IMR-90 (cell line): ENCODE data around the gene ETV7. TPM values are rescaled to one million over a fixed set of nuclear protein-coding genes. Genes with fewer than 3 reads are reported as not detected.

Experiments
- ATAC-seq: fragments of 200-7000 bp; cut with Tn5 transposase; 2 replicates; pipeline ENCODE4 v1.9.1; 2020; ENCODE audit warnings: low read depth, mild to moderate bottlenecking, moderate library complexity
- BruUV-seq: library from RNA; stranded (reverse); fragments of 400-500 nt; replicated peaks from 2 replicates; lab custom pipeline; 2021; lab: Mats Ljungman, UMichigan
- CTCF ChIA-PET: fragments of 300-600 bp; formaldehyde crosslinking; extraction: SDS; loops from one replicate; lab custom pipeline; 2021; ENCODE audit warnings: antibody characterized with exemption; lab: Yijun Ruan, JAX
- POLR2A ChIA-PET: fragments of 300-600 bp; sonication (Branson Sonifier 250); formaldehyde crosslinking; loops from one replicate; lab custom pipeline; 2022; ENCODE audit warnings: antibody characterized with exemption; ENCODE audit not compliant: unreplicated experiment; lab: Charles Lee
- DNase-seq: peaks from one replicate; pipeline ENCODE4 v3.0.0; 2013
- H2AFZ ChIP-seq: replicated peaks from 2 replicates; pipeline ENCODE3; 2013; ENCODE audit warnings: low read length, mild to moderate bottlenecking; ENCODE audit not compliant: poor library complexity
- H2AK5ac ChIP-seq: 2 replicates; pipeline ENCODE4 v1.6.1; 2013; ENCODE audit warnings: low read depth, low read length, inconsistent platforms
- H2AK9ac ChIP-seq: replicated peaks from 2 replicates; pipeline ENCODE3; 2013; ENCODE audit warnings: mild to moderate bottlenecking, low read depth, low read length, moderate library complexity; ENCODE audit not compliant: poor library complexity
- H2BK120ac ChIP-seq: 2 replicates; pipeline ENCODE4 v1.6.1; 2013; ENCODE audit warnings: low read depth, low read length, inconsistent platforms
- H2BK15ac ChIP-seq: 3 replicates; pipeline ENCODE4 v1.6.1; 2013; ENCODE audit warnings: low read depth, low read length, inconsistent platforms
- H2BK20ac ChIP-seq: 2 replicates; pipeline ENCODE4 v1.6.1; 2013; ENCODE audit warnings: low read depth, mild to moderate bottlenecking, inconsistent platforms, low read length, moderate library complexity
- H2BK5ac ChIP-seq: 2 replicates; pipeline ENCODE4 v1.6.1; 2013; ENCODE audit warnings: mild to moderate bottlenecking, low read depth, low read length, inconsistent platforms; ENCODE audit not compliant: poor library complexity, severe bottlenecking
- H3K14ac ChIP-seq: replicated peaks from 2 replicates; pipeline ENCODE4 v1.6.1; 2013; ENCODE audit warnings: low read depth, low read length, inconsistent platforms
- H3K18ac ChIP-seq: 2 replicates; pipeline ENCODE4 v1.6.1; 2013; ENCODE audit warnings: low read depth, low read length, control low read depth
- H3K23ac ChIP-seq: 2 replicates; pipeline ENCODE4 v1.6.1; 2013; ENCODE audit warnings: low read depth, low read length, inconsistent platforms
- H3K27ac ChIP-seq: 2 replicates; pipeline ENCODE4 v1.5.1; 2013; ENCODE audit warnings: mild to moderate bottlenecking, control low read depth, low read length; ENCODE audit not compliant: insufficient read depth
- H3K27me3 ChIP-seq: 2 replicates; pipeline ENCODE4 v1.6.1; 2013; ENCODE audit warnings: low read length; ENCODE audit not compliant: control insufficient read depth, insufficient read depth
- H3K36me3 ChIP-seq: 2 replicates; pipeline ENCODE4 v1.6.1; 2013; ENCODE audit warnings: low read length, mixed read lengths; ENCODE audit not compliant: control insufficient read depth, insufficient read depth
- H3K4ac ChIP-seq: 2 replicates; pipeline ENCODE4 v1.6.1; 2013; ENCODE audit warnings: low read depth, low read length, inconsistent platforms
- H3K4me1 ChIP-seq: 2 replicates; pipeline ENCODE4 v1.6.1; 2013; ENCODE audit warnings: low read length, mixed read lengths; ENCODE audit not compliant: control insufficient read depth, insufficient read depth
- H3K4me2 ChIP-seq: 2 replicates; pipeline ENCODE4 v1.6.1; 2013; ENCODE audit warnings: low read depth, mild to moderate bottlenecking, control low read depth, low read length, moderate library complexity
- H3K4me3 ChIP-seq: 2 replicates; pipeline ENCODE4 v1.5.1; 2013; ENCODE audit warnings: low read depth, mild to moderate bottlenecking, control low read depth, low read length, moderate library complexity; ENCODE audit not compliant: insufficient read depth
- H3K56ac ChIP-seq: 2 replicates; pipeline ENCODE4 v1.6.1; 2013; ENCODE audit warnings: low read length, inconsistent platforms; ENCODE audit not compliant: insufficient read depth; ENCODE audit errors: extremely low read depth
- H3K79me1 ChIP-seq, 2 experiments: 2 replicates each; pipeline ENCODE4 v1.6.1; 2013; ENCODE audit warnings: low read length in 2 of 2, inconsistent platforms in 1 of 2, low read depth in 1 of 2
- H3K9ac ChIP-seq: 2 replicates; pipeline ENCODE4 v1.6.1; 2013; ENCODE audit warnings: low read depth, low read length, control low read depth
- H3K9me1 ChIP-seq: 2 replicates; pipeline ENCODE4 v1.6.1; 2013; ENCODE audit warnings: low read length, inconsistent platforms; ENCODE audit not compliant: insufficient read depth
- H3K9me3 ChIP-seq: 2 replicates; pipeline ENCODE4 v1.6.1; 2013; ENCODE audit warnings: low read length; ENCODE audit not compliant: control insufficient read depth, insufficient read depth
- H4K20me1 ChIP-seq: 2 replicates; pipeline ENCODE4 v1.6.1; 2013; ENCODE audit warnings: low read length, inconsistent platforms; ENCODE audit not compliant: insufficient read depth
- H4K5ac ChIP-seq: 2 replicates; pipeline ENCODE4 v1.6.1; 2013; ENCODE audit warnings: mild to moderate bottlenecking, low read depth, low read length, control low read depth
- H4K8ac ChIP-seq, 2 experiments: 2 replicates each; pipeline ENCODE4 v1.6.1; 2013; ENCODE audit warnings: low read depth in 2 of 2, low read length in 2 of 2, control low read depth in 1 of 2, inconsistent platforms in 1 of 2
- H4K91ac ChIP-seq: 2 replicates; pipeline ENCODE4 v1.6.1; 2013; ENCODE audit warnings: low read depth, low read length, inconsistent platforms; ENCODE audit not compliant: insufficient read depth
- BHLHE40 ChIP-seq: fragments of 150-350 bp; IDR thresholded peaks from 2 replicates; pipeline ENCODE4 v1.6.1; 2016; ENCODE audit warnings: mild to moderate bottlenecking, low read depth, low read length
- CEBPB ChIP-seq: IDR thresholded peaks from 2 replicates; pipeline ENCODE4 v1.6.1; 2012; ENCODE audit warnings: low read depth, low read length, improper control_type of control experiment
- CHD1 ChIP-seq: IDR thresholded peaks from 2 replicates; pipeline ENCODE4 v1.6.1; 2012; ENCODE audit warnings: low read depth, low read length, improper control_type of control experiment
- CTCF ChIP-seq: conservative IDR thresholded peaks from 2 replicates; pipeline ENCODE4 v1.5.1; 2012; ENCODE audit warnings: mild to moderate bottlenecking, low read depth, low read length, improper control_type of control experiment
- FOS ChIP-seq: fragments of 150-350 bp; IDR thresholded peaks from 2 replicates; pipeline ENCODE4 v1.6.1; 2016; ENCODE audit warnings: low read depth, low read length
- MAFK ChIP-seq: IDR thresholded peaks from 2 replicates; pipeline ENCODE4 v1.6.1; 2012; ENCODE audit warnings: low read depth, low read length, improper control_type of control experiment
- MAZ ChIP-seq: IDR thresholded peaks from 2 replicates; pipeline ENCODE4 v1.6.1; 2012; ENCODE audit warnings: low read depth, mild to moderate bottlenecking, low read length, improper control_type of control experiment, moderate library complexity, borderline replicate concordance
- MXI1 ChIP-seq: IDR thresholded peaks from 2 replicates; pipeline ENCODE4 v1.6.1; 2012; ENCODE audit warnings: low read depth, mild to moderate bottlenecking, low read length, moderate library complexity, borderline replicate concordance
- POLR2A ChIP-seq: IDR thresholded peaks from 2 replicates; pipeline ENCODE4 v1.6.1; 2012; ENCODE audit warnings: mild to moderate bottlenecking, low read depth, low read length
- RAD21 ChIP-seq: IDR thresholded peaks from 2 replicates; pipeline ENCODE4 v1.6.1; 2012; ENCODE audit warnings: low read length, improper control_type of control experiment
- RCOR1 ChIP-seq: IDR thresholded peaks from 2 replicates; pipeline ENCODE4 v1.6.1; 2012; ENCODE audit warnings: mild to moderate bottlenecking, low read length, improper control_type of control experiment; ENCODE audit not compliant: insufficient replicate concordance
- RFX5 ChIP-seq: IDR thresholded peaks from 2 replicates; pipeline ENCODE4 v1.8.0; 2012; ENCODE audit warnings: low read depth, mild to moderate bottlenecking, low read length, moderate library complexity
- USF2 ChIP-seq: fragments of 150-350 bp; IDR thresholded peaks from 2 replicates; pipeline ENCODE4 v1.6.1; 2017; ENCODE audit warnings: mild to moderate bottlenecking, antibody characterized with exemption, low read length, low read depth
- WGBS, 2 experiments: methylation state at CpG; one replicate each; pipeline versions ENCODE4 v1.1.5 to v1.1.7; 2013; ENCODE audit warnings: missing lambda C conversion rate in 2 of 2; ENCODE audit not compliant: insufficient read length in 1 of 2; ENCODE audit errors: extremely low coverage in 2 of 2; 5-methylcytosine and 5-hydroxymethylcytosine counted together
- dilution Hi-C: fragments of 300-500 bp; cut with HindIII; formaldehyde crosslinking; loops from one replicate; pipeline ENCODE4 v1.14.3; 2018; ENCODE audit warnings: low sequenced_read_pairs; ENCODE audit not compliant: unreplicated experiment
- in situ Hi-C: fragments of 300-500 bp; cut with MboI; formaldehyde crosslinking; loops from 3 replicates; pipeline ENCODE4 v1.14.3; 2019; ENCODE audit warnings: low sequenced_read_pairs, inconsistent platforms, mixed read lengths
- intact Hi-C: fragments of 100-400 bp; cut with micrococcal nuclease; formaldehyde crosslinking; loops from 2 replicates; pipeline ENCODE4 v1.10.0; 2022
- polyA plus RNA-seq, 3 experiments: library from polyadenylated mRNA; depleted of rRNA; stranded (reverse); fragments of >200 nt; gene quantifications; 2 replicates each; pipeline ENCODE4 v1.2.3, GENCODE V29; 2012; ENCODE audit warnings: low replicate concordance in 1 of 3
- total RNA-seq: library from RNA; depleted of rRNA; stranded (reverse); fragments of >200 nt; gene quantifications from 2 replicates; pipeline ENCODE4 v1.2.3, GENCODE V29; 2012
- TF ChIP-seq, protein P1 (sequence below): fragments of 150-350 bp; IDR thresholded peaks from 2 replicates; pipeline ENCODE4 v1.6.1; 2016; ENCODE audit warnings: low read depth, mild to moderate bottlenecking, low read length, moderate library complexity, borderline replicate concordance

ETV7 gene
- total and polyA plus RNA-seq, 2 of the 4 experiments (the other 2 are of a cell fraction) = 0.17 to 0.18 TPM

DNA sequence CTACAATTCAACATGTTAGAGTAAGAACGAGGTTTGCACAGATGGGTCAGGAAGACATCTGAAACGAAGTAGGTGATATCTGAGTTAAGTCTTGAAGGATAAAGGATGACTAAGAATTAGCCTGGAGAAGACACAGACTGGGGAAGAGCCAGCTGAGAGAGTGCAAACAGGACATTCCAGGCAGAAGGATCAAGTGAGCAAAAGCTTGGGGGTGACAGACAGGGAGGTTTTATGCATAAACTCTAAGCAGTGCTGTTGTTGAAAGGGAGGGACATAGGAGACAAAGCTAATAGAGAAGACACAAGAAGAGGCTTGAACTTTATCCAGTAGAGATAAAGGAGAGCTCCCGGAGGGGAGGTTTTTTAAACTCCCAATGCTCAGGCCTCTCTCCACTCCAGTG lies 15.0 kb upstream of the ETV7 start:
- Histone ChIP-seq H3K9ac (no peak overlapping the region), H2BK5ac (no peak overlapping the region), H3K14ac (no peak overlapping the region), H3K9me1 (no peaks in the 10 kb centered on the region), H3K18ac (no peak overlapping the region), H2AK9ac (no peak overlapping the region), H4K20me1 (no peaks in the 10 kb centered on the region), H3K79me1 (no peaks in the 10 kb centered on the region), H2BK120ac (no peak overlapping the region), H3K27ac (no peak overlapping the region), H3K4me1 (no peaks in the 10 kb centered on the region), H4K91ac (no peak overlapping the region), H3K36me3 (no peaks in the 10 kb centered on the region), H2BK20ac (no peak overlapping the region), H2AFZ (no peak overlapping the region), H3K27me3 (peaks cover 19% of the 10 kb centered on the region), H3K4me2 (no peak overlapping the region), H4K8ac (no peak overlapping the region), H3K56ac (no peak overlapping the region), H3K4ac (no peak overlapping the region), H3K4me3 (no peak overlapping the region), H2AK5ac (no peak overlapping the region), H2BK15ac (no peak overlapping the region), H3K9me3 (peaks cover 10% of the 10 kb centered on the region), H3K23ac (no peak overlapping the region), H4K5ac (no peak overlapping the region)
- dilution Hi-C loops (no loop called here), in situ Hi-C loops (no loop called here), intact Hi-C loops (no loop called here)
- TF ChIP-seq MAZ (no peak), FOS (no peak), USF2 (no peak), RCOR1 (no peak), CHD1 (no peak), CTCF (no peak), MAFK (no peak), BHLHE40 (no peak), MXI1 (no peak), CEBPB (no peak), POLR2A (no peak), RFX5 (no peak), RAD21 (no peak)
- TF ChIP-seq, protein P1, sequence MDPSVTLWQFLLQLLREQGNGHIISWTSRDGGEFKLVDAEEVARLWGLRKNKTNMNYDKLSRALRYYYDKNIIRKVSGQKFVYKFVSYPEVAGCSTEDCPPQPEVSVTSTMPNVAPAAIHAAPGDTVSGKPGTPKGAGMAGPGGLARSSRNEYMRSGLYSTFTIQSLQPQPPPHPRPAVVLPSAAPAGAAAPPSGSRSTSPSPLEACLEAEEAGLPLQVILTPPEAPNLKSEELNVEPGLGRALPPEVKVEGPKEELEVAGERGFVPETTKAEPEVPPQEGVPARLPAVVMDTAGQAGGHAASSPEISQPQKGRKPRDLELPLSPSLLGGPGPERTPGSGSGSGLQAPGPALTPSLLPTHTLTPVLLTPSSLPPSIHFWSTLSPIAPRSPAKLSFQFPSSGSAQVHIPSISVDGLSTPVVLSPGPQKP = no peak
- WGBS, 2 experiments = 60% methylated on average over 1 of the region's 3 CpGs; no CpG with 5 or more reads in 1 of the 2 experiments
- ATAC-seq (peak; percentile 54; the same call in 1 of the 2 replicates), DNase-seq (peak; percentile 5)
- ChIA-PET CTCF (interaction anchor here (0.6 kb wide), 1 partner anchor 21 kb away, joined by 4 read pairs; no protein-coding TSS in a partner anchor), POLR2A (interaction anchor here (0.6 kb wide), 1 partner anchor 700 kb away, joined by 3 read pairs; no protein-coding TSS in a partner anchor)
- no TSS peak for BruUV-seq
